NCI-H1930 (cell line): ENCODE data around the gene EIF2A.
"Not testable (repeated sequence)": the region's sequence is repeated elsewhere in the genome, so short reads cannot be mapped to it uniquely, and the experiment has no call there.

Experiments
- DNase-seq, 2 experiments: peaks; one replicate each; lab custom pipeline; 2025; lab: John Stamatoyannopoulos, UW

Gene EIF2A

DNA sequence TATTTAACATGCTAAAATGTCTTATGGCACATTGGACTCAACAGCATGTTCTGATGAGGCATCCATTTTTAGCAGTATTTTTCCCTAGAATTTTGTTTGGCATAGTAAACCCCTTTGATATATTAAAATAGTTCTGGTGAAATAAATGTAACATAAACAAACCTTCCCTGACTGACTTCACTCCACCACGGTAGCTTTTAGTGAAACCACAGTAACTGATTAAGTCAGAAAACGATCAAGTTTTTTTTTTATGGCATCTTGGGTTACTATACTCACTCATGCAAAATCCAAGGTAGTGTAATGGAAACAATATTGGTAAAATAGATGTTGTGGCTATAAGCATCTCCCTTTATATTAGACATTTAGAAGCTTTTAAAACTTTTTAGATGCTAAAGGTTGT, 3.1 kb upstream of the EIF2A start:
- DNase-seq, result no peak

DNA sequence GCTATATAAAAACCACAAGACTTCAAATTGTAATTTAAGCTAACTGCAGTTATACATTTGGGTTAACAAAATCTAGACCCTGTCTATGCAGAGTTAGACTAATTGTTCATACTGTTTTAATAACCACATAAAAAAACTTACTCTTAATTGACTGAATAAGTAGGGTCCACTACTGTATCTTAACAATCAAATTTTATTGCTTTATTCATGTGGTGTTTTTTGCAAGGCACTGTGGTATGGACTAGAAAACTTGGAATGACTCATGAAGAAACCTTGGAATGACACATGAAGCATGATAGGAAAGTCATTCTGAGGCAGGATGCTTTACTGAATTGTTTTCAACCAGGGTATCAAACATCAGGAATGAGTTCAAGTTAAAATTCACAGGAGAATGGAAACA, 2.5 kb upstream of the EIF2A start:
- DNase-seq, result no peak

GRCh38 chr3:150544726-150545125, 1.9 kb upstream of the EIF2A start:
- DNase-seq, result no peak

DNA sequence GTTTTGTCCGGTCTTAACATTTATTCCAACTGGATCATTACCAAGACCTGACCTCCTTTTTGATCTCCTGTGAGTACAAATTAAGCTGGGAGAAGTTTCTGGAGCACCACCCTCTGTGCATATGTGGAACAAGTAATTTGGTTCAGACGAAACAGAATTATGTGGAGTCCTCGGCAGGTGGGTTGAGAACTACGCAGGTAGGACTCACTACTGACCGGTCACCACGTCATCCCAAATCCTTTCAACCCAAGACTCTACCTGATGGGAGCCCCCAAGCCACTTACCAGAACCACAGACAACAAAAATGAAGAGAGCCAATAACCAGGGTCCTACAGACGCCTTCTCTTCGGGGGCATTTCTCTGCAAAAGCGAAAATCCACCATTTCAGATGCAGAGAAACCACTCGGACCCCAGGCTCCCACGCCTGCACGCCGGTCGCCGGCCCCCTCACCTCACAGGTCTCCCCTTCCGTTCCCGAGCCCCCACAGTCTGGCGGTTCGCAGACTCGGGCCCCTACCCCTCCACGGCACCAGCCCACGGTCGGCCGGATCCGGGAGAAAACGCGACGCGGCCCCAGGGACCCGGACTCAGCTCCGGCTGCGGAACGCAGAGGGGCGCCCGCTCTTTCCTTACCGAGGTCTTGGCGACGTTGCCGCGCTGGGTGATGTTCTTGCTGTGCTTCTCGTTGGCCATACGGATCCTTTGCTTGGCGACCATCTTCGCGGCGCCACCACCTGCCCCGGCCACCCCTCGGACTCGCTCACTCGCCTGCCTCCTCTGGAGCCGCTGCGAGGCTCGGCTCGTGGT, 965 bp upstream of the EIF2A start:
- DNase-seq, result peak in 1 of 2 experiments; percentile 29

DNA sequence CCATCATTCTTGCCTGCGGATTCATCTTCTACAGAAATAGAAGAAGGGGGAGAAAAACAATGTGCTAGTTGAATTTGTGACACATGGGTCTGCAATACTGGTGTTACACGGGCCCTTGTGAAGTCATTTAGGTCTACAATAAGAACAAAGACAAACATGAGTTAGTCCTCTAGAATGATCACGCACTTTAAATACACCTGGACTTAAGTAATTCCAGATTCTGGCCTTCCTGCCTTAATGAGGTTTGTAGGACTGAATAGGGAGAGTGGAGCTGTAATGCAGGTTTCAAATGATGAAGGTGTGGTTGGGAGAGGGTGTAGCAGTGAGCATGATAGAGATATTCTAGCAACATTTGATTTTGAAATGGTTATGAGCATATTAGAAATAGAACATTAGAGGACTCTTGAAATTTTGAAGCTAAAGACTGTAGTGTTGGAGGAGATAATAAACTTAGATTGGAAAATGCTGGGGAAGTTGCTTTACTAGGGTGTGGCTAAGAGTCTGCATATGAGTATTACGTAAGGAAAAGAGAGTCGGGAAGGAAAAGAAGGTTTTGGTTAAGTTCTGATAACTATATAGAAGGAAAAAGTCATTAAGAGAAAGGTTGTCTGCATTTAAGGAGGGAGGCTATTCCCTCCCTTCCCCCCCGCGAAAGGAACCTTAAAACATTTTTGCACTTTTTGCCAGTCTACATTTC, 606 bp downstream of the EIF2A start:
- no peak for DNase-seq

- DNase-seq, result no peak
These were observed 9.4 kb downstream of the EIF2A start for GRCh38 chr3:150555859-150556436.

GRCh38 chr3:150556792-150557191, 10.2 kb downstream of the EIF2A start:
- DNase-seq, result no peak

DNA sequence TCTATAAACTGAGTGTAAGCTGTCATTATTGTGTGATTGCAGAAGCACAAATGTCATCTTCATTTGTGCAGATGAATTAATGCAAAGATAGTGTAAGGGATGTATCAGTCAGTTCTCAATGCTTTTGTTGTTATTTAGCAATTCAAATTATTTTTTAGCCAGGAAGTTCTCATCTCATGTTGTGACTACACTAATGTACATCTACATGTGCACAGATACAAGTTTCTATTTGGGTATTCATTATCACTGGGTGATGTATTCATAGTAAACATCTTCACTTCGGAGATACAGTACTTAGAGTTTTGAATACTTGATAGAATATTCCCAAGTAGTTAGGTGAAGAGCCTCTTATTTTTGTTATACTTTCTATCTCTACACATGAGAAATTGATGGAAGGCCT, 11.1 kb downstream of the EIF2A start:
- DNase-seq, result no peak

GRCh38 chr3:150564243-150564642, 17.7 kb downstream of the EIF2A start:
- DNase-seq, result no peak

GRCh38 chr3:150567328-150567727, 20.7 kb downstream of the EIF2A start:
- DNase-seq, result no peak

- no peak for DNase-seq
These were observed 31.3 kb downstream of the EIF2A start for GRCh38 chr3:150577855-150578254.

DNA sequence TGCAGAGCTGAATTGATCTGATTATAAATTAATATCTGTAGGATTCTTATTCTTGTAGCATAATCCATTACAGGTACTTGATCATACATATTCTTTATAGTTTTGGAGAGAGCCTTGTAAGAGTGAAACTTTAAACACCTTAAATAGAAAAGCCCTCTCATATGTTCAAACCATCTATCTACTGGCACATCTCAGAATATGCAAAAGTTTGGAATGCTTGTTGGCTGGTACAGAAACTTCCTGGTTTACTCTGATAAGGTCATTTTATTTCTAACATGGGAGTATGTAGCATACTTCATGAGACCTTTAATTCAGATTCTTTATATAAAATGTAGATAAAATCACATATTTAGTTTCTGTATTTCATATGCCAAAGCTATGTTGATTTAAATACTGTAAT, 34.6 kb downstream of the EIF2A start:
- DNase-seq, result no peak

- no peak for DNase-seq
These were observed 36.0 kb downstream of the EIF2A start for GRCh38 chr3:150582620-150583019.

DNA sequence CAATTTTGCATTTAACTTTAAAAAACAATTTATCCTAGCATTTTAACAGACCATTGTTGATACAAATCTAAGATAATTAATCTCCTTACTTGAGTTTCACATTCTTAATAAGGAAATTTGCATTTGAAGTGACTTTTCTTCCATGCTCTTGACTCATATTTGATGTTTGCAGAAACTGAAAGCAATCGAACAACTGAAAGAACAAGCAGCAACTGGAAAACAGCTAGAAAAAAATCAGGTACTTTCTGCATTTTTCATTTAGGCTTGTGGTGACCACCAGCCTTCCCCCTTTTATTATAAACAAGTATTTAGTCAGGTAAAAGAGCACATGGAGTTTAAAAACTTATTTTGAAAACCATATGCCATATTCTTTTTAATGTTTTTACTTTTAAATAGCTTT, 36.4 kb downstream of the EIF2A start:
- no peak for DNase-seq

DNA sequence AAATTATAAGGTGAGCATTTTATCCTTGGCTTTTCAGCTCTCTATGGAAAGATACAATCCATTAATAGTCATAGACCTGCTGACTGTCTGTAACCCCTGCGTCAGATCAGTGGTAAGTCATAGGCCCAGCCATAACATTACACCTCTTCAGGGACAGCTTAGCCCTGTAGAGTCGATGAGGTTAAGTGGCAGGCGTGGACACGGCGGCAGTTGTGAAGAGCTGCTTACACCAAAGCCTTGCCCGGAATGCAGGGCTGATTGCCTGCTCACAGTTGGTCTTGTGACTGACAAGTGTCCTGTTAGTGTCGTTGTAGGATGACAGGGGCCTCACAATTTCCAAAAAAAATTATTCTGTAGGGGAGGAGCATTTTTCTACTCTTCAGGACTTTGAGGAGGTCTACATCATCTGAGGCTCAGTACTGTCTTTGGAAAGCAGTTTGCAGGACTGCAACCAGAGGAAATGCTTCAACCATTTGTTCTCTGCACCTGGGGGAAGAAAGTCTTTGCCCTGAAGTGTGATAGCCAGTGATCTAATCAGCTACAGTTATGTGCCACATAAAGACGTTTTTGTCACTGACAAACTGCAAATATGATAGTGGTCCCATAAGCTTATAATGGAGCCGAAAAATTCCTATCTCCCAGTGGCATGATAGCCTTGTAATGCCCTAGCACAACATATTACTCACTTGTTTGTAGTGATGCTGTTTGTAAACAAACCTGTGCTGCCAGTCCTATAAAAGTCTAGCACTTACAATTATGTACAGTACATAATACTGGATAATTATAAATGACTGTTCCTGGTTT, 41.6 kb downstream of the EIF2A start:
- DNase-seq, result no peak

DNA sequence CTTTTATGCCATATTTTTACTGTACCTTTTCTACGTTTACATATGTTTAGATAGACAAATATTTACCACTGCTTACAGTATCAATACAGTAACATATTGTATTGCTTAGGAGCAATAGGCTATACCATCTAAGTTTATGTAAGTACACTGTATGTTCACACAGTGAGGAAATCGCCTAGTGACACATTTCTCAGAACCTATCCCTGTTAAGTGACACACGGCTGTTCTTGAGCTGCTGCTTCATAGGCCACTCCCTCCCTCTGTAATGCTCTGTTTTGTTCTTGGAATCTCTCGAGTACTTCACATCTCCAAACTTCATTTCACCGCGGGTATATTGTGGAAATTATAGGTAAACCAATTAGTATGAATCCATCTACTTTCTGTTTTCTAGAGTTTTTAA, 43.2 kb downstream of the EIF2A start:
- DNase-seq, result no peak

GRCh38 chr3:150594150-150594549, 47.6 kb downstream of the EIF2A start:
- no peak for DNase-seq

- DNase-seq, result no peak
These were observed 51.1 kb downstream of the EIF2A start for GRCh38 chr3:150597646-150598045.

DNA sequence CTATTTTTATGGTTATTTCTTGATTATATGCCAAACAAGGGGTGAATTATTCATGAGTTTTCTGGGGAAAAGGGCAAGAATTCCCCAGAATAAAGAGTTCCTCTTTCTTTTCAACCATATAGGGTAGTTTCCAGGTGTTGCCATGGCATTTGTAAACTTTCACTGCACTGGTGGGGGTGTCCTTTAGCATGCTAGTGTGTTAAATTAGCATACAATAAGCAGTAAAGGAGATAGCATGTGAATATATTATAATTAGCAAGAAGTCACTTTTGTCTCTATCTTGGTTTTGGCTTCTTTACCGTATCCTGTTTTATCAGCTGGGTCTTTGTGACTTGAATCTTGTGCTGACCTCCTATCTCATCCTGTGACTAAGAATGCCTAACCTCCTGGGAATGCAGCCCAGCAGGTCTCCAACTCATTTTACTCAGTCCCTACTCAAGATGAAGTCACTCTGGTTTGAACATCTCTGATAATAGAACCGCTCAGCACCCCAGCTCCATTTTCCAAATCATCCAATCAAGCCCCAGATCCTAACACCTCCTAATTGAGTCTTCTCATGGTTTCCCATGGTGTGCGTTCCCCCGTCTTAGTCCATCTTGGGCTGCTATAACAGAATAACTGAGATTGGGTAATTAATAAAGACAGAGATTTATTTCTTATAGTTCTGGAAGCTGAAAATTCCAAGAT, 53.2 kb downstream of the EIF2A start:
- DNase-seq, result no peak

DNA sequence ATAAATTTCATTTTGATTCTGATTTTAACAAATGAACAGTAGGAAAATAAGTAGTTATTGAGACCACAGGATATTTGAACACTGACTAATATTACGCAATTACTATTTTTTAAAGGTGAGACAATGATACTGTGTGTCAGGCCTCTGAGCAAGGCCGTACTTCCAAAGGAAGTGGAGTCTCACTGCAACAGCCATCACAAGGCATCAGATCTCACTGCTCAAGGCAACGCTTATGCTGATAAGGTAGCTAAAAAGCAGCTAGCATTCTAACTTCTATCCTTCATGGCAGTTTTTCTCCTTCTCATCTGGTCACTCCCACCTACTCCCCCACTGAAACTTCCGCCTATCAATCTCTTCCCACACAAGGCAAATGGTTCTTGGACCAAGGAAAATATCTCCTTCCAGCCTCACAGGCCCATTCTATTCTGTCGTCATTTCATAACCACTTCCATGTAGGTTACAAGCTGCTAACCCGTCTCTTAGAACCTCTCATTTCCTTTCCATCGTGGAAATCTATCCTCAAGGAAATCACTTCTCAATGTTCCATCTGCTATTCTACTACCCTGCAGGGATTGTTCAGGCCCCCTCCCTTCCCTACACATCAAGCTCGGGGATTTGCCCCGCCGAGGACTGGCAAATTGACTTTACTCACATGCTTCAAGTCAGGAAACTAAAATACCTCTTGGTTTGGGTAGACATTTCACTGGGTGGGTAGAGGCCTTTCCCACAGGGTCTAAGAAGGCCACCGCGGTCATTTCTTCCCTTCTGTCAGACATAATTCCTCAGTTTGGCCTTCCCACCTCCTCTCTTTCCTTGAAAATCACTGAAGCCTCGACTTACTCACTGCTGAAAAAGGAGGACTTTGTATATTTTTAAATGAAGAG, 54.3 kb downstream of the EIF2A start:
- not testable (repeated sequence) for DNase-seq
